Measurements from ENCODE around the gene ARL5C. TPM values are rescaled to one million over a fixed set of nuclear protein-coding genes. Genes with fewer than 3 reads are reported as not detected.

ARL5C gene
- total and polyA plus RNA-seq, 2 donors (not counting 1 experiment from before 2014, with no cell fraction given): not detected

- Histone ChIP-seq H3K4me2 (replicated peaks; ENCODE audit: low read depth, low read length, poor library complexity, severe bottlenecking) (no peak overlapping the region), H3K4me3 (ENCODE audit: control extremely low read depth in 1 of 5, extremely low read depth in 1 of 5, insufficient read depth in 1 of 5, low read depth in 2 of 5, low read length in 4 of 5) (no peak overlapping the region), H3K36me3 (replicated peaks in 1 of 2; ENCODE audit: control extremely low read depth in 1 of 2, control insufficient read depth in 1 of 2, extremely low read depth in 1 of 2, insufficient read depth in 2 of 2, low read length in 1 of 2) (no peaks in the 10 kb centered on the region), H3K9me3 (ENCODE audit: control extremely low read depth in 1 of 3, control insufficient read depth in 2 of 3, insufficient read depth in 1 of 3, low read length in 2 of 3) (peaks cover 1 to 4% (median 3%) of the 10 kb centered on the region in 3 donors), H3K79me2 (ENCODE audit: control insufficient read depth, insufficient read depth, low read length) (no peaks in the 10 kb centered on the region), H3K27me3 (replicated peaks in 1 of 4; ENCODE audit: control extremely low read depth in 1 of 4, control insufficient read depth in 3 of 4, insufficient read depth in 4 of 4, low read length in 3 of 4) (peaks cover 0 to 9% (median 2%) of the 10 kb centered on the region in 4 experiments), H3K4me1 (ENCODE audit: control insufficient read depth in 2 of 2, insufficient read depth in 2 of 2, low read length in 2 of 2) (no peaks in the 10 kb centered on the region), H2AFZ (ENCODE audit: insufficient read depth, low read depth, low read length, poor library complexity, severe bottlenecking) (no peak overlapping the region), H4K20me1 (ENCODE audit: control insufficient read depth, insufficient read depth, low read length, poor library complexity, severe bottlenecking) (no peaks in the 10 kb centered on the region), H3K27ac (ENCODE audit: low read length in 2 of 2) (no peak overlapping the region), H3K9ac (ENCODE audit: low read length) (no peak overlapping the region)
- TF ChIP-seq CTCF (IDR thresholded peaks at IDR 0.05) (no peak), EZH2 (IDR thresholded peaks at IDR 0.05; ENCODE audit: borderline replicate concordance, insufficient read depth, low read depth, low read length, poor library complexity, severe bottlenecking) (no peak)
- Mint-ChIP-seq H3K27ac (no peak overlapping the region), H3K9me3 (ENCODE audit: insufficient read depth) (no peaks in the 10 kb centered on the region), H3K27me3 (peaks cover 26% of the 10 kb centered on the region), H3K4me1 (no peaks in the 10 kb centered on the region), H3K4me3 (no peak overlapping the region)
- ATAC-seq (ENCODE audit: low read depth) (no peak), DNase-seq (no peak)
- POLR2A ChIA-PET: no interaction called here
- intact Hi-C loops (cut with micrococcal nuclease): no loop called here
- CTCF ChIA-PET: no interaction called here
- 41% methylated on average over 9 of the region's 9 CpGs for WGBS (ENCODE audit: insufficient coverage)
These were observed 21.5 kb downstream of the ARL5C start for GRCh38 chr17:39144416-39144840.

- no peak overlapping the region for H3K27ac ChIP-seq (ENCODE audit: low read length in 2 of 2)
- peaks cover 0 to 4% (median under 1%) of the 10 kb centered on the region in 4 experiments for H3K27me3 ChIP-seq (replicated peaks in 1 of 4; ENCODE audit: control extremely low read depth in 1 of 4, control insufficient read depth in 3 of 4, insufficient read depth in 4 of 4, low read length in 3 of 4)
- no peaks in the 10 kb centered on the region for H4K20me1 ChIP-seq (ENCODE audit: control insufficient read depth, insufficient read depth, low read length, poor library complexity, severe bottlenecking)
- H3K36me3 ChIP-seq (replicated peaks in 1 of 2; ENCODE audit: control extremely low read depth in 1 of 2, control insufficient read depth in 1 of 2, extremely low read depth in 1 of 2, insufficient read depth in 2 of 2, low read length in 1 of 2): no peaks in the 10 kb centered on the region
- 97% methylated on average over 6 of the region's 7 CpGs for WGBS (ENCODE audit: insufficient coverage)
- no peak overlapping the region for H3K4me3 Mint-ChIP-seq
- H3K27me3 Mint-ChIP-seq: peaks cover 20% of the 10 kb centered on the region
- H3K4me1 Mint-ChIP-seq: peaks cover 3% of the 10 kb centered on the region
- ATAC-seq (ENCODE audit: low read depth) (no peak), DNase-seq (no peak)
- H3K9me3 Mint-ChIP-seq (ENCODE audit: insufficient read depth): no peaks in the 10 kb centered on the region
- POLR2A ChIA-PET: no interaction called here
- H2AFZ ChIP-seq (ENCODE audit: insufficient read depth, low read depth, low read length, poor library complexity, severe bottlenecking): no peak overlapping the region
- intact Hi-C loops (cut with micrococcal nuclease): no loop called here
- H3K4me2 ChIP-seq (replicated peaks; ENCODE audit: low read depth, low read length, poor library complexity, severe bottlenecking): no peak overlapping the region
- CTCF ChIA-PET: no interaction called here
- TF ChIP-seq CTCF (IDR thresholded peaks at IDR 0.05) (no peak), EZH2 (IDR thresholded peaks at IDR 0.05; ENCODE audit: borderline replicate concordance, insufficient read depth, low read depth, low read length, poor library complexity, severe bottlenecking) (no peak)
- no peak overlapping the region for H3K4me3 ChIP-seq (ENCODE audit: control extremely low read depth in 1 of 5, extremely low read depth in 1 of 5, insufficient read depth in 1 of 5, low read depth in 2 of 5, low read length in 4 of 5)
- H3K9me3 ChIP-seq (ENCODE audit: control extremely low read depth in 1 of 3, control insufficient read depth in 2 of 3, insufficient read depth in 1 of 3, low read length in 2 of 3): peaks cover 1 to 4% (median 3%) of the 10 kb centered on the region in 3 donors
- no peaks in the 10 kb centered on the region for H3K79me2 ChIP-seq (ENCODE audit: control insufficient read depth, insufficient read depth, low read length)
- no peaks in the 10 kb centered on the region for H3K4me1 ChIP-seq (ENCODE audit: control insufficient read depth in 2 of 2, insufficient read depth in 2 of 2, low read length in 2 of 2)
- no peak overlapping the region for H3K27ac Mint-ChIP-seq
- H3K9ac ChIP-seq (ENCODE audit: low read length): no peak overlapping the region
These were observed 22.3 kb downstream of the ARL5C start for GRCh38 chr17:39143552-39144093.

Measured in B cell (primary cell).